A549 (cell line): ENCODE measurements around the gene ANXA9. TPM values are rescaled to one million over a fixed set of nuclear protein-coding genes. Genes with fewer than 3 reads are reported as not detected.

Experiments used
- ATAC-seq, 2 experiments: fragments of 200-7000 bp in 1 of 2; fragments of >200 bp in 1 of 2; cut with Nextera tagmentation in 1 of 2; cut with Tn5 transposase in 1 of 2; 3 replicates each; pipeline versions ENCODE4 v1.8.0 to v1.9.1; 2018 to 2020; ENCODE audit warnings: mild to moderate bottlenecking in 1 of 2, moderate library complexity in 1 of 2
- CTCF ChIA-PET: fragments of 300-600 bp; sonication (Branson Sonifier 250); formaldehyde crosslinking; extraction: SDS; loops from one replicate; lab custom pipeline; 2021; ENCODE audit warnings: antibody characterized with exemption, inconsistent platforms; lab: Yijun Ruan, JAX
- POLR2A ChIA-PET: fragments of 350-600 bp; formaldehyde crosslinking; extraction: SDS; loops from one replicate; lab custom pipeline; 2021; ENCODE audit warnings: antibody characterized with exemption, inconsistent platforms; lab: Yijun Ruan, JAX
- DNase-seq, 2 experiments: peaks; one replicate each; pipeline versions ENCODE4 v3.0.0 to v3.0.0-alpha.2; 2011 to 2016; ENCODE audit warnings: low read depth in 1 of 2, low spot score in 1 of 2
- FAIRE-seq: peaks from 2 replicates; lab custom pipeline; 2011; peaks lifted over from hg19 to GRCh38; lab: Jason Lieb, UNC
- H3K27ac ChIP-seq, 2 experiments: fragments of >200 bp; sonication (Bioruptor Twin); formaldehyde crosslinking; 3 replicates each; pipeline ENCODE4 v1.5.1; 2016 to 2017
- H3K4me1 ChIP-seq: fragments of >200 bp; sonication (Bioruptor Twin); formaldehyde crosslinking; 3 replicates; pipeline ENCODE4 v1.6.1; 2016
- H3K4me2 ChIP-seq: fragments of >200 bp; sonication (Bioruptor Twin); formaldehyde crosslinking; 3 replicates; pipeline ENCODE4 v1.6.1; 2016
- H3K4me3 ChIP-seq: fragments of >200 bp; sonication (Bioruptor Twin); formaldehyde crosslinking; 3 replicates; pipeline ENCODE4 v1.5.1; 2016
- H3K9me3 ChIP-seq: fragments of >200 bp; sonication (Bioruptor Twin); formaldehyde crosslinking; 3 replicates; pipeline ENCODE4 v1.6.1; 2016
- CEBPB ChIP-seq, 2 experiments: fragments of >200 bp in 1 of 2; sonication (Bioruptor Twin) in 1 of 2; formaldehyde crosslinking in 1 of 2; IDR thresholded peaks; 2 replicates each; pipeline ENCODE4 v1.6.1; 2012 to 2016
- CHD4 ChIP-seq: fragments of 200-600 bp; sonication (generic); IDR thresholded peaks from 2 replicates; pipeline ENCODE4 v1.6.1; 2016; ENCODE audit warnings: antibody characterized with exemption, mild to moderate bottlenecking, borderline replicate concordance
- EHMT2 ChIP-seq: fragments of 200-600 bp; sonication (generic); IDR thresholded peaks from 2 replicates; pipeline ENCODE4 v1.6.1; 2016; ENCODE audit warnings: antibody characterized with exemption, low read depth, mild to moderate bottlenecking, moderate library complexity
- EP300 ChIP-seq, 2 experiments: fragments of >200 bp; sonication (Bioruptor Twin); formaldehyde crosslinking; IDR thresholded peaks; 2 replicates in 1 of 2; 3 replicates in 1 of 2; pipeline ENCODE4 v1.6.1; 2016 to 2017
- FOSL2 ChIP-seq, 2 experiments: fragments of 450-650 bp in 1 of 2; fragments of >200 bp in 1 of 2; sonication (Bioruptor Twin) in 1 of 2; formaldehyde crosslinking; IDR thresholded peaks; 2 replicates each; pipeline versions ENCODE4 v1.5.0 to v1.6.1; 2016 to 2020; ENCODE audit warnings: mild to moderate bottlenecking in 1 of 2, moderate library complexity in 1 of 2
- FOXS1 ChIP-seq: fragments of 250-450 bp; sonication (Bioruptor Pico); IDR thresholded peaks from 2 replicates; pipeline ENCODE4 v1.5.0; 2020; ENCODE audit warnings: mild to moderate bottlenecking, moderate library complexity
- HEYL ChIP-seq: fragments of 250-450 bp; sonication (Bioruptor Pico); IDR thresholded peaks from 2 replicates; pipeline ENCODE4 v1.8.0; 2021; ENCODE audit warnings: mild to moderate bottlenecking, moderate library complexity
- HMGXB4 ChIP-seq: fragments of 250-450 bp; sonication (Bioruptor Pico); IDR thresholded peaks from 2 replicates; pipeline ENCODE4 v1.5.0; 2021; ENCODE audit warnings: mild to moderate bottlenecking, moderate library complexity, borderline replicate concordance
- HOXA7 ChIP-seq: fragments of 250-450 bp; sonication (Bioruptor Pico); IDR thresholded peaks from 2 replicates; pipeline ENCODE4 v1.5.0; 2020; ENCODE audit warnings: mild to moderate bottlenecking, moderate library complexity
- HOXB13 ChIP-seq: fragments of 250-450 bp; sonication (Bioruptor Pico); IDR thresholded peaks from 2 replicates; pipeline ENCODE4 v1.5.0; 2020; ENCODE audit warnings: low read depth, mild to moderate bottlenecking, moderate library complexity
- HOXB5 ChIP-seq: fragments of 250-450 bp; sonication (Bioruptor Pico); IDR thresholded peaks from 2 replicates; pipeline ENCODE4 v1.5.0; 2020; ENCODE audit warnings: mild to moderate bottlenecking, moderate library complexity
- JUN ChIP-seq, 2 experiments: fragments of >200 bp; sonication (Bioruptor Twin); formaldehyde crosslinking; IDR thresholded peaks; 2 replicates in 1 of 2; 3 replicates in 1 of 2; pipeline ENCODE4 v1.6.1; 2016 to 2017
- JUNB ChIP-seq: fragments of >200 bp; sonication (Bioruptor Twin); formaldehyde crosslinking; IDR thresholded peaks from 2 replicates; pipeline ENCODE4 v1.6.1; 2016
- KDM5A ChIP-seq: fragments of 200-600 bp; sonication (generic); IDR thresholded peaks from 2 replicates; pipeline ENCODE4 v1.6.1; 2016; ENCODE audit warnings: antibody characterized with exemption, mild to moderate bottlenecking
- NR3C1 ChIP-seq: fragments of >200 bp; sonication (Bioruptor Twin); formaldehyde crosslinking; IDR thresholded peaks from 3 replicates; pipeline ENCODE4 v1.6.1; 2017
- RARB ChIP-seq: fragments of 250-450 bp; sonication (Bioruptor Pico); IDR thresholded peaks from 2 replicates; pipeline ENCODE4 v1.8.0; 2021; ENCODE audit warnings: mild to moderate bottlenecking, moderate library complexity
- RCOR1 ChIP-seq: fragments of 150-350 bp; IDR thresholded peaks from 2 replicates; pipeline ENCODE4 v1.6.1; 2014; ENCODE audit warnings: antibody characterized with exemption, low read length, low read depth
- TP53 ChIP-seq: fragments of 250-450 bp; sonication (Bioruptor Pico); IDR thresholded peaks from 2 replicates; pipeline ENCODE4 v1.5.0; 2021; ENCODE audit warnings: mild to moderate bottlenecking, moderate library complexity
- USF2 ChIP-seq: fragments of 450-650 bp; IDR thresholded peaks from 2 replicates; pipeline ENCODE4 v1.6.1; 2014; ENCODE audit warnings: antibody characterized with exemption
- ZC3H11A ChIP-seq: fragments of 450-650 bp; IDR thresholded peaks from 2 replicates; pipeline ENCODE4 v1.6.1; 2014; ENCODE audit warnings: antibody characterized with exemption, mild to moderate bottlenecking
- WGBS: methylation state at CpG from one replicate; pipeline ENCODE4 v1.1.6; 2017; ENCODE audit errors: missing lambda C conversion rate; 5-methylcytosine and 5-hydroxymethylcytosine counted together
- polyA plus RNA-seq, 4 experiments: library from polyadenylated mRNA; depleted of rRNA in 3 of 4; stranded (reverse); fragments of >200 nt; fragmentation: RNase III in 1 of 4; extraction: RNeasy Plus Mini Kit Qiagen cat#74134 plus additional on column Dnase treatment in 1 of 4; gene quantifications; 2 replicates in 3 of 4; 3 replicates in 1 of 4; pipeline ENCODE4 v1.2.3, GENCODE V29; 2011 to 2017
- TF ChIP-seq, protein P1 (sequence below): fragments of 150-350 bp; IDR thresholded peaks from 2 replicates; pipeline ENCODE4 v1.6.1; 2014; ENCODE audit warnings: low read depth, mild to moderate bottlenecking, low read length
- TF ChIP-seq, protein P2 (sequence below): IDR thresholded peaks from 2 replicates; pipeline ENCODE4 v1.6.1; 2012
- TF ChIP-seq, protein P3 (sequence below): fragments of >200 bp; sonication (Bioruptor Twin); formaldehyde crosslinking; IDR thresholded peaks from 3 replicates; pipeline ENCODE4 v1.6.1; 2016

The ANXA9 gene
- polyA plus RNA-seq, 2 of the 4 experiments (the other 2 are of a cell fraction), result 2.1 to 2.2 TPM

GRCh38 chr1:151037032-151037431, 54.9 kb downstream of the ANXA9 start:
- TF ChIP-seq NR3C1 (no peak), USF2 (no peak), CHD4 (no peak), JUNB (no peak), JUN (IDR thresholded peaks at IDR 0.05) (no peak), RARB (no peak), EHMT2 (no peak), HEYL (no peak), HOXB5 (CRISPR knock-in tag) (no peak), TP53 (CRISPR knock-in tag) (no peak)
- TF ChIP-seq, protein P1, sequence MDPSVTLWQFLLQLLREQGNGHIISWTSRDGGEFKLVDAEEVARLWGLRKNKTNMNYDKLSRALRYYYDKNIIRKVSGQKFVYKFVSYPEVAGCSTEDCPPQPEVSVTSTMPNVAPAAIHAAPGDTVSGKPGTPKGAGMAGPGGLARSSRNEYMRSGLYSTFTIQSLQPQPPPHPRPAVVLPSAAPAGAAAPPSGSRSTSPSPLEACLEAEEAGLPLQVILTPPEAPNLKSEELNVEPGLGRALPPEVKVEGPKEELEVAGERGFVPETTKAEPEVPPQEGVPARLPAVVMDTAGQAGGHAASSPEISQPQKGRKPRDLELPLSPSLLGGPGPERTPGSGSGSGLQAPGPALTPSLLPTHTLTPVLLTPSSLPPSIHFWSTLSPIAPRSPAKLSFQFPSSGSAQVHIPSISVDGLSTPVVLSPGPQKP, result no peak
- TF ChIP-seq, protein P2, sequence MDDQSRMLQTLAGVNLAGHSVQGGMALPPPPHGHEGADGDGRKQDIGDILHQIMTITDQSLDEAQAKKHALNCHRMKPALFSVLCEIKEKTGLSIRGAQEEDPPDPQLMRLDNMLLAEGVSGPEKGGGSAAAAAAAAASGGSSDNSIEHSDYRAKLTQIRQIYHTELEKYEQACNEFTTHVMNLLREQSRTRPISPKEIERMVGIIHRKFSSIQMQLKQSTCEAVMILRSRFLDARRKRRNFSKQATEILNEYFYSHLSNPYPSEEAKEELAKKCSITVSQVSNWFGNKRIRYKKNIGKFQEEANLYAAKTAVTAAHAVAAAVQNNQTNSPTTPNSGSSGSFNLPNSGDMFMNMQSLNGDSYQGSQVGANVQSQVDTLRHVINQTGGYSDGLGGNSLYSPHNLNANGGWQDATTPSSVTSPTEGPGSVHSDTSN, result no peak
- TF ChIP-seq, protein P3, sequence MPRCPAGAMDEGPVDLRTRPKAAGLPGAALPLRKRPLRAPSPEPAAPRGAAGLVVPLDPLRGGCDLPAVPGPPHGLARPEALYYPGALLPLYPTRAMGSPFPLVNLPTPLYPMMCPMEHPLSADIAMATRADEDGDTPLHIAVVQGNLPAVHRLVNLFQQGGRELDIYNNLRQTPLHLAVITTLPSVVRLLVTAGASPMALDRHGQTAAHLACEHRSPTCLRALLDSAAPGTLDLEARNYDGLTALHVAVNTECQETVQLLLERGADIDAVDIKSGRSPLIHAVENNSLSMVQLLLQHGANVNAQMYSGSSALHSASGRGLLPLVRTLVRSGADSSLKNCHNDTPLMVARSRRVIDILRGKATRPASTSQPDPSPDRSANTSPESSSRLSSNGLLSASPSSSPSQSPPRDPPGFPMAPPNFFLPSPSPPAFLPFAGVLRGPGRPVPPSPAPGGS, result no peak
- Histone ChIP-seq H3K4me3 (no peak overlapping the region), H3K27ac (no peak overlapping the region), H3K4me2 (no peak overlapping the region), H3K9me3 (no peaks in the 10 kb centered on the region), H3K4me1 (no peaks in the 10 kb centered on the region)
- ChIA-PET CTCF (interaction anchor here (0.6 to 4.8 kb wide), 7 partner anchors 9 to 119 kb away, joined by 3 to 14 read pairs (median 4); partner anchors contain the start of gene TNFAIP8L2), POLR2A (no interaction called here)
- ATAC-seq, result no peak
- WGBS, result 77% methylated on average over 6 of the region's 6 CpGs
- DNase-seq, result no peak
- FAIRE-seq, result no peak

- H3K4me1 ChIP-seq, result no peaks in the 10 kb centered on the region
- CTCF ChIA-PET, result interaction anchor here (0.8 to 4.8 kb wide), 5 partner anchors 15 to 116 kb away, joined by 3 to 14 read pairs (median 3); partner anchors contain the start of gene MINDY1
- WGBS, result 78% methylated on average over 3 of the region's 3 CpGs
- no peak overlapping the region for H3K4me2 ChIP-seq
- no peak for ATAC-seq
- POLR2A ChIA-PET, result no interaction called here
- H3K27ac ChIP-seq, result no peak overlapping the region
- no peak for DNase-seq
- no peaks in the 10 kb centered on the region for H3K9me3 ChIP-seq
- TF ChIP-seq FOSL2 (IDR thresholded peaks at IDR 0.05) (no peak), FOSL2 (CRISPR knock-in tag; IDR thresholded peaks at IDR 0.05) (no peak), KDM5A (no peak), RCOR1 (no peak), HOXB13 (CRISPR knock-in tag) (no peak), HOXA7 (no peak), HMGXB4 (CRISPR knock-in tag) (no peak), FOXS1 (CRISPR knock-in tag) (no peak), TP53 (CRISPR knock-in tag) (no peak), EP300 (IDR thresholded peaks at IDR 0.05) (no peak), CEBPB (IDR thresholded peaks at IDR 0.05) (no peak), ZC3H11A (no peak)
- TF ChIP-seq, protein P1, result no peak
- TF ChIP-seq, protein P2, result no peak
- TF ChIP-seq, all 56 proteins: peak for 0
- FAIRE-seq, result no peak
- H3K4me3 ChIP-seq, result no peak overlapping the region
Measured at GRCh38 chr1:151039521-151039920, 57.4 kb downstream of the ANXA9 start.
